HG02884 (cell line): Measurements from ENCODE around the gene CCND1.

Source experiments
- ATAC-seq: cut with Tn5 transposase; IDR thresholded peaks from one replicate; pipeline ENCODE4 v1.9.1; 2021; ENCODE audit warnings: mild to moderate bottlenecking, moderate library complexity; ENCODE audit not compliant: unreplicated experiment

Gene CCND1

GRCh38 chr11:69640995-69641581 is at the start of gene CCND1:
TSS of gene CCND1 (plus strand) at chr11:69641156. CDS start at chr11:69641314, 158 bp downstream.
- ATAC-seq = no peak

GRCh38 chr11:69592986-69593650 is 47.8 kb upstream of the CCND1 start:
- no peak for ATAC-seq

GRCh38 chr11:69593851-69594250 is 47.1 kb upstream of the CCND1 start:
- ATAC-seq = no peak

GRCh38 chr11:69594481-69594880 is 46.5 kb upstream of the CCND1 start:
- no peak for ATAC-seq

- ATAC-seq = no peak
These were observed 44.9 kb upstream of the CCND1 start for GRCh38 chr11:69595805-69596665.

- ATAC-seq = no peak
These were observed 42.8 kb upstream of the CCND1 start for GRCh38 chr11:69598147-69598546.

GRCh38 chr11:69599502-69599901 is 41.5 kb upstream of the CCND1 start:
- no peak for ATAC-seq

- ATAC-seq = no peak
These were observed 41.0 kb upstream of the CCND1 start for GRCh38 chr11:69600001-69600400.

- ATAC-seq = no peak
These were observed 39.7 kb upstream of the CCND1 start for GRCh38 chr11:69601011-69601975.

- no peak for ATAC-seq
These were observed 37.7 kb upstream of the CCND1 start for GRCh38 chr11:69603111-69603836.

- ATAC-seq = no peak
These were observed 36.9 kb upstream of the CCND1 start for GRCh38 chr11:69604055-69604454.

- no peak for ATAC-seq
These were observed 35.0 kb upstream of the CCND1 start for GRCh38 chr11:69605737-69606526.

- no peak for ATAC-seq
These were observed 31.6 kb upstream of the CCND1 start for GRCh38 chr11:69609351-69609750.

GRCh38 chr11:69611548-69612526 is 29.1 kb upstream of the CCND1 start:
- ATAC-seq = no peak

- no peak for ATAC-seq
These were observed 27.4 kb upstream of the CCND1 start for GRCh38 chr11:69613594-69613993.

GRCh38 chr11:69614085-69614484 is 26.9 kb upstream of the CCND1 start:
- no peak for ATAC-seq

- no peak for ATAC-seq
These were observed 25.2 kb upstream of the CCND1 start for GRCh38 chr11:69615545-69616278.
